ENCODE measurements around the gene KIAA0930. TPM values are rescaled to one million over a fixed set of nuclear protein-coding genes. Genes with fewer than 3 reads are reported as not detected.
A peak's percentile ranks its signal among the peaks of the same experiment; 100 is the strongest.

Gene KIAA0930
- total RNA-seq, 1 donor from 2014 or later = 107 TPM

GRCh38 chr22:45284705-45285262 is 44.1 kb upstream of the KIAA0930 start, which contains the start of gene UPK3A:
Gene UPK3A (plus strand): TSS chr22:45284949. CDS start chr22:45285014, 65 bp downstream.
- Histone ChIP-seq H3K9me3 (ENCODE audit: insufficient read depth, low read depth, low read length) (no peaks in the 10 kb centered on the region), H3K27ac (ENCODE audit: low read depth, low read length) (no peak within 1 kb of the TSS), H3K79me2 (ENCODE audit: insufficient read depth, low read length) (no peaks in the 10 kb centered on the region), H3K27me3 (ENCODE audit: insufficient read depth, low read length) (peaks cover 38% of the 10 kb centered on the region), H3K4me1 (ENCODE audit: insufficient read depth, low read length) (peaks cover 9% of the 10 kb centered on the region), H3K9ac (ENCODE audit: low read length) (no peak within 1 kb of the TSS), H3K4me2 (ENCODE audit: low read length) (peak within 1 kb of the TSS; percentile 77), H3K4me3 (ENCODE audit: insufficient read depth, low read depth, low read length) (peak within 1 kb of the TSS; percentile 5), H2AFZ (ENCODE audit: low read depth, low read length) (no peak within 1 kb of the TSS), H3K36me3 (ENCODE audit: insufficient read depth, low read length) (no peaks in the 10 kb centered on the region), H4K20me1 (ENCODE audit: insufficient read depth, low read length) (no peaks in the 10 kb centered on the region)
- H3K27me3 Mint-ChIP-seq (ENCODE audit: low read depth, unreplicated experiment) = peaks cover 49% of the 10 kb centered on the region
- H3K36me3 Mint-ChIP-seq (ENCODE audit: low read depth, unreplicated experiment) = no peaks in the 10 kb centered on the region
- peaks cover 2% of the 10 kb centered on the region for H3K4me1 Mint-ChIP-seq (ENCODE audit: low read depth, unreplicated experiment)
- FAIRE-seq (no peak), DNase-seq (ENCODE audit: low read depth) (no peak)
- H3K27ac Mint-ChIP-seq (ENCODE audit: unreplicated experiment) = no peak within 1 kb of the TSS
- TF ChIP-seq, protein P1, sequence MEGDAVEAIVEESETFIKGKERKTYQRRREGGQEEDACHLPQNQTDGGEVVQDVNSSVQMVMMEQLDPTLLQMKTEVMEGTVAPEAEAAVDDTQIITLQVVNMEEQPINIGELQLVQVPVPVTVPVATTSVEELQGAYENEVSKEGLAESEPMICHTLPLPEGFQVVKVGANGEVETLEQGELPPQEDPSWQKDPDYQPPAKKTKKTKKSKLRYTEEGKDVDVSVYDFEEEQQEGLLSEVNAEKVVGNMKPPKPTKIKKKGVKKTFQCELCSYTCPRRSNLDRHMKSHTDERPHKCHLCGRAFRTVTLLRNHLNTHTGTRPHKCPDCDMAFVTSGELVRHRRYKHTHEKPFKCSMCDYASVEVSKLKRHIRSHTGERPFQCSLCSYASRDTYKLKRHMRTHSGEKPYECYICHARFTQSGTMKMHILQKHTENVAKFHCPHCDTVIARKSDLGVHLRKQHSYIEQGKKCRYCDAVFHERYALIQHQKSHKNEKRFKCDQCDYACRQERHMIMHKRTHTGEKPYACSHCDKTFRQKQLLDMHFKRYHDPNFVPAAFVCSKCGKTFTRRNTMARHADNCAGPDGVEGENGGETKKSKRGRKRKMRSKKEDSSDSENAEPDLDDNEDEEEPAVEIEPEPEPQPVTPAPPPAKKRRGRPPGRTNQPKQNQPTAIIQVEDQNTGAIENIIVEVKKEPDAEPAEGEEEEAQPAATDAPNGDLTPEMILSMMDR (IDR thresholded peaks at IDR 0.05; ENCODE audit: insufficient read depth, low read depth, low read length) = no peak
- peak; percentile 74 for TF ChIP-seq EZH2 (IDR thresholded peaks at IDR 0.05; ENCODE audit: insufficient read depth, low read length)
- peaks cover 2% of the 10 kb centered on the region for H3K9me3 Mint-ChIP-seq (ENCODE audit: unreplicated experiment)
- H3K4me3 Mint-ChIP-seq (ENCODE audit: unreplicated experiment) = no peak within 1 kb of the TSS

GRCh38 chr22:45281010-45281409 is 40.3 kb upstream of the KIAA0930 start:
- H3K36me3 ChIP-seq (ENCODE audit: insufficient read depth, low read length) = no peaks in the 10 kb centered on the region
- DNase-seq (ENCODE audit: low read depth) = no peak
- peaks cover 2% of the 10 kb centered on the region for H3K4me1 Mint-ChIP-seq (ENCODE audit: low read depth, unreplicated experiment)
- no peak overlapping the region for H3K4me3 Mint-ChIP-seq (ENCODE audit: unreplicated experiment)
- no peak overlapping the region for H3K9ac ChIP-seq (ENCODE audit: low read length)
- H3K27me3 Mint-ChIP-seq (ENCODE audit: low read depth, unreplicated experiment) = peaks cover 35% of the 10 kb centered on the region
- no peak overlapping the region for H3K27ac ChIP-seq (ENCODE audit: low read depth, low read length)
- H3K27me3 ChIP-seq (ENCODE audit: insufficient read depth, low read length) = peaks cover 32% of the 10 kb centered on the region
- H3K79me2 ChIP-seq (ENCODE audit: insufficient read depth, low read length) = no peaks in the 10 kb centered on the region
- no peaks in the 10 kb centered on the region for H3K36me3 Mint-ChIP-seq (ENCODE audit: low read depth, unreplicated experiment)
- peaks cover 9% of the 10 kb centered on the region for H3K4me1 ChIP-seq (ENCODE audit: insufficient read depth, low read length)
- H2AFZ ChIP-seq (ENCODE audit: low read depth, low read length) = no peak overlapping the region
- no peaks in the 10 kb centered on the region for H3K9me3 ChIP-seq (ENCODE audit: insufficient read depth, low read depth, low read length)
- peaks cover 2% of the 10 kb centered on the region for H3K9me3 Mint-ChIP-seq (ENCODE audit: unreplicated experiment)
- no peak for FAIRE-seq
- H3K4me2 ChIP-seq (ENCODE audit: low read length) = no peak overlapping the region
- no peak overlapping the region for H3K27ac Mint-ChIP-seq (ENCODE audit: unreplicated experiment)
- H4K20me1 ChIP-seq (ENCODE audit: insufficient read depth, low read length) = no peaks in the 10 kb centered on the region
- TF ChIP-seq, protein P1 (IDR thresholded peaks at IDR 0.05; ENCODE audit: insufficient read depth, low read depth, low read length) = no peak
- no peak for TF ChIP-seq EZH2 (IDR thresholded peaks at IDR 0.05; ENCODE audit: insufficient read depth, low read length)
- no peak overlapping the region for H3K4me3 ChIP-seq (ENCODE audit: insufficient read depth, low read depth, low read length)

- H3K36me3 Mint-ChIP-seq (ENCODE audit: low read depth, unreplicated experiment) = no peaks in the 10 kb centered on the region
- Histone ChIP-seq H3K4me2 (ENCODE audit: low read length) (no peak overlapping the region), H4K20me1 (ENCODE audit: insufficient read depth, low read length) (no peaks in the 10 kb centered on the region), H2AFZ (ENCODE audit: low read depth, low read length) (no peak overlapping the region), H3K27ac (ENCODE audit: low read depth, low read length) (no peak overlapping the region), H3K79me2 (ENCODE audit: insufficient read depth, low read length) (no peaks in the 10 kb centered on the region), H3K36me3 (ENCODE audit: insufficient read depth, low read length) (no peaks in the 10 kb centered on the region), H3K4me3 (ENCODE audit: insufficient read depth, low read depth, low read length) (no peak overlapping the region), H3K9ac (ENCODE audit: low read length) (no peak overlapping the region), H3K4me1 (ENCODE audit: insufficient read depth, low read length) (peaks cover 9% of the 10 kb centered on the region), H3K27me3 (ENCODE audit: insufficient read depth, low read length) (peaks cover 27% of the 10 kb centered on the region), H3K9me3 (ENCODE audit: insufficient read depth, low read depth, low read length) (no peaks in the 10 kb centered on the region)
- H3K4me3 Mint-ChIP-seq (ENCODE audit: unreplicated experiment) = no peak overlapping the region
- peaks cover 35% of the 10 kb centered on the region for H3K27me3 Mint-ChIP-seq (ENCODE audit: low read depth, unreplicated experiment)
- H3K9me3 Mint-ChIP-seq (ENCODE audit: unreplicated experiment) = peaks cover 2% of the 10 kb centered on the region
- DNase-seq (ENCODE audit: low read depth) (no peak), FAIRE-seq (no peak)
- no peak overlapping the region for H3K27ac Mint-ChIP-seq (ENCODE audit: unreplicated experiment)
- H3K4me1 Mint-ChIP-seq (ENCODE audit: low read depth, unreplicated experiment) = peaks cover 2% of the 10 kb centered on the region
- TF ChIP-seq, protein P1 (IDR thresholded peaks at IDR 0.05; ENCODE audit: insufficient read depth, low read depth, low read length) = no peak
Observed at GRCh38 chr22:45280587-45280980, 39.9 kb upstream of the KIAA0930 start.

All from astrocyte (in vitro differentiated cells and primary cell).